Activated naive CD4-positive, alpha-beta T cell treated with anti-CD3 and anti-CD28 coated beads, Interleukin-2, amount 10 ng/mL, durations not matched to agents 7 days and 5 days (primary cell): Measurements from ENCODE around the gene SPNS2.

Experiments
- CTCF ChIA-PET: fragments of 350-600 bp; sonication (Branson Sonifier 250); formaldehyde crosslinking; loops from one replicate; lab custom pipeline; 2021; ENCODE audit warnings: antibody characterized with exemption; lab: Charles Lee
- DNase-seq: peaks from one replicate; pipeline ENCODE4 v3.0.0-alpha.2; 2020
- H3K27ac Mint-ChIP-seq: one replicate; pipeline ENCODE4 v1.8.0; 2021; ENCODE audit warnings: mild to moderate bottlenecking, moderate library complexity, mixed read lengths
- H3K27me3 Mint-ChIP-seq: one replicate; pipeline ENCODE4 v1.8.0; 2021; ENCODE audit warnings: mild to moderate bottlenecking, mixed read lengths
- H3K36me3 Mint-ChIP-seq: one replicate; pipeline ENCODE4 v1.8.0; 2021; ENCODE audit warnings: mixed read lengths
- H3K4me1 Mint-ChIP-seq: one replicate; pipeline ENCODE4 v1.8.0; 2021; ENCODE audit warnings: mixed read lengths
- H3K4me3 Mint-ChIP-seq: one replicate; pipeline ENCODE4 v1.8.0; 2021; ENCODE audit warnings: mild to moderate bottlenecking, moderate library complexity, mixed read lengths
- H3K9me3 Mint-ChIP-seq: one replicate; pipeline ENCODE4 v1.8.0; 2021; ENCODE audit warnings: mixed read lengths

The SPNS2 gene

DNA sequence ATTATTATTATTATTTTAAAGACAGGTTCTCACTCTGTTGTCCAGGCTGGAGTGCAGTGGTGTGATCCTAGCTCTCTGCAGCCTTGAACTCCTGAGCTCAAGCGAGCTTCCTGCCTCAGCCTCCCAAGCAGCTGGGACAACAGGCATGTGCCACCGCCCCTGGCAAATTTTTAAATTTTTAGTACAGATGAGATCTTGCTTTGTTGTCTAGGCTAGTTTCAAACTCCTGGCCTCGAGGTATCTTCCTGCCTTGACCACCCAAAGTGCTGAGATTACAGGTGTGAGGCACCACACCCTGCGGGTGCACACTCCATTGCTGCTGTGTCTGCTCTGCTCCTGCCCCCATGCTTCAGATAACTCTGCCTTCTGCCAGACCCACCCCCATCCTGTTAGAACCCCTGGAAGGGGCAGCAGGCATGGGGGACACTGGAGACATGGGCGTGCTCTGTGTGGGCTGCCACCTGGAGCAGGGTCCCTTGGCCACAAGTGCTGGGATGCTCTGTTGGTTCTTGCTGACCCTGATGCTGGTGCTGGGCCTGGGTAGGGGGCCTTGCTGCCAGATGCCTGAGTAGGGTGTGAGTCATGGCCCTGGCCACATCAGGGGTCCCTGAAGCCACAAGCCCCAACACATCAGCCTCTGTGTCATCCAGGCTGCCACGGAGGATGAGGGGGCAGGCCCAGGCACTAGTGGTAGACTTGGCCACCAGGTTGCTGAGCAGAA is 59.1 kb downstream of the SPNS2 start:
- Mint-ChIP-seq H3K27ac (no peak overlapping the region), H3K4me3 (no peak overlapping the region), H3K27me3 (no peaks in the 10 kb centered on the region), H3K9me3 (no peaks in the 10 kb centered on the region), H3K36me3 (peaks cover 10% of the 10 kb centered on the region), H3K4me1 (peaks cover 52% of the 10 kb centered on the region)
- no peak for DNase-seq
- CTCF ChIA-PET: interaction anchor here (1.1 to 3.3 kb wide), 2 partner anchors 7 to 9 kb away, joined by 9 to 12 read pairs; no protein-coding TSS in a partner anchor

DNA sequence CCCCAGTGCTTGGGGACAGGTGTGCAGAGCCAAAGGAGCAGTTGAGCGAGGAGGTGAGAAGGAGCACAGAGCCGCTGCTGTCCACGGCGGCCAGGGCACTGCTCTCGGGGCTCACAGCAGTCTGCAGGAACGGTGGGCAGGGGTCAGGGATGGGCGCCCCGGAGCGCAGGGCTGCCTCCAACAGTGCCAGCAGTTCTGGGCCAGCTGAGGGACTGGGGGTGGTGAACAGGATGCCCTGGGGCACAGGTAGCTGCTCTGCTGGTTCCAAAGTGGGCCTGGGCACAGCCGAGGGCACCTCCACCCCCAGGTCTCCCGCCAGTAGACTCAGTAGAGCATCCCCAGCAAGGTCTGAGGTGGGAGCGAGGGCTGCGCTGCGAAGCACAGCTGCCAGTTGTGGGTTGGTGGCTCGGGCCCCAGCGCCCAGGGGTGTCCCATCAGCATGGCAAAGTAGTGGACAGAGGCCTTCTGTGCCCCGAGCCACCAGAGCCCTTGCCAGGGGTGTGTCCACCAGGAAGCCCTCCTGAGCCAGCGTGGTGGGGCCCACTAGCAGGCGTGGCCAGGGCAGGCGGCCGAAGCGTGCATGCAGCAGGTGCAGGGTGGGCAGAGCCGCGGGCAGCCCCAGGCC is 59.8 kb downstream of the SPNS2 start:
- H3K27ac Mint-ChIP-seq: no peak overlapping the region
- CTCF ChIA-PET: no interaction called here
- no peaks in the 10 kb centered on the region for H3K9me3 Mint-ChIP-seq
- H3K4me3 Mint-ChIP-seq: no peak overlapping the region
- peaks cover 10% of the 10 kb centered on the region for H3K36me3 Mint-ChIP-seq
- no peaks in the 10 kb centered on the region for H3K27me3 Mint-ChIP-seq
- DNase-seq: no peak
- peaks cover 59% of the 10 kb centered on the region for H3K4me1 Mint-ChIP-seq

DNA sequence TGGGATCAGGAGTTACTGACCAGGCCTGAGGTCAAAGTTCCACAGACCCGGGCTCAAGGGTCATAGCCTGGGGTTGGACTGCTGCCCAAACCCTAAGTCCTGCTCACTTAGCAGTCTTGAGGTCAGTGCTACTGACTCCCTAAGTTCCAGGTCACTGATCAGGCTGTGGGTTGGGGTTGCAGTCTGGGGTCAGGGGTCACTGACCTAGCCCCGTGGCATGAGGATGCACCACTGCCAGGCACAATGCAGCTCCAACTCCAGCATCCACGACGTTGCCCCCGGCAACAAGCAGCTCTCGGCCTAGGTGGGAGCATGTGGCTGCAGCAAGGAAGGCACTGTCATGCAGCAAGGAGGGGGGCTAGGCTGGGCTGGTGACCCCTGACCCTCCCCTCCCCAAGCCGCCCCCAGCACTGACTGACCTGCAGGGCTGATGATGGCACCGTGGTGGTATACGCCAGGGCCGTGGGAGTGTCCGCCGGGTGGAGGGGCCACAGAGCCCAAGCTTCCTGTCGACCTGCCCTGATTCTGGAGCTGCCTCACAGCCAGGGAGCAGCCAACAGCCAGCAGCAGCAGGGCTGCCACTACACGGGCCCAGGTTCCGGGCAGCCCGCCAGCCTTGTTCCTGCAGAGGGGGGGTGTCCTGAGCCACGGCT is 60.6 kb downstream of the SPNS2 start:
- no peak overlapping the region for H3K27ac Mint-ChIP-seq
- H3K36me3 Mint-ChIP-seq: peaks cover 3% of the 10 kb centered on the region
- no peak for DNase-seq
- no peaks in the 10 kb centered on the region for H3K9me3 Mint-ChIP-seq
- CTCF ChIA-PET: no interaction called here
- H3K4me3 Mint-ChIP-seq: no peak overlapping the region
- peaks cover 56% of the 10 kb centered on the region for H3K4me1 Mint-ChIP-seq
- no peaks in the 10 kb centered on the region for H3K27me3 Mint-ChIP-seq

DNA sequence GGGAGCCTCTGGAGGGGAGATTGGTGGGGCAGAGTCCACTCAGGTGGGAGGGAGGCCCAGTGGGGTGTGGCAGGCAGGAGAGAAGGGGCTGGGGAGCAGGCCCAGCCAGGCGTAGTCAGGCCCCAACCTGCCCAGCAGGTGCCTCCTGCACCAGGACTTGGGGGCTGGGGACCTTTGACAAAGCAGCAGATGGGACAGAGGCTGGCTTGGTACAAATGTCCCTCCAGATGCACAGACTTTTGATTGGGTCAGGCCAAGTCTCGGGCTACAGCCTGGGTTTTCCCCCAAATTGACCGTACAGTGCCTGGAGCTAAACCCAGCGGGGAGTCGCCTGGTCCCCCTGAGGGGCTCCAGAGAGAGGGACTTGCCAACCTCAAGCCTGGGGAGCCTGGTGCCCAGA is 61.3 kb downstream of the SPNS2 start:
- CTCF ChIA-PET: no interaction called here
- Mint-ChIP-seq H3K9me3 (no peaks in the 10 kb centered on the region), H3K36me3 (no peaks in the 10 kb centered on the region), H3K4me1 (peaks cover 50% of the 10 kb centered on the region), H3K4me3 (no peak overlapping the region), H3K27ac (no peak overlapping the region), H3K27me3 (no peaks in the 10 kb centered on the region)
- no peak for DNase-seq

DNA sequence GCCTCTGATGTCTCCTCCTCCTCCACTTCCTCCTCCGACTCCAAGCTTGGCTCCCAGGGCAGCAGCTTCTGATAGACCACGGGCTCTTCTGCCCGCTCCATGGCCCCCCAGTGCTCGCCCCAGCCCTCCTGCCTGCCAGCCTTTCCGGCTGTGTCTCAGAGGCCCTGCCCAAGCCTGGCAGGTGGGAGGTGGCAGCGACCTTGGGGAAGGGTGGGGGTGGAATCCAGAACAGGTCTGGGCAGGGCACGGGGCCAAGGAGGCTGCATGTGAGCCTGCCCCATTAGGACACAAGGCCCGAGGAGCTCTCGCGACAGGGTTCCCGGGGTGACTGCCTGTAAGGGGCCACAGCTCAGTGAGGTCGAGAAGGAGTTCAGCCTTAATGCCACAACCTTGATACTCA is 61.7 kb downstream of the SPNS2 start, which contains the start of gene GGT6:
TSS of gene GGT6 (minus strand) at position 157 of the 400 bp plus-strand sequence. CDS start at position 101, 56 bp downstream.
- Mint-ChIP-seq H3K27ac (no peak within 1 kb of the TSS), H3K4me3 (no peak within 1 kb of the TSS), H3K27me3 (no peaks in the 10 kb centered on the region), H3K9me3 (no peaks in the 10 kb centered on the region), H3K4me1 (peaks cover 49% of the 10 kb centered on the region), H3K36me3 (no peaks in the 10 kb centered on the region)
- DNase-seq: no peak
- CTCF ChIA-PET: no interaction called here

DNA sequence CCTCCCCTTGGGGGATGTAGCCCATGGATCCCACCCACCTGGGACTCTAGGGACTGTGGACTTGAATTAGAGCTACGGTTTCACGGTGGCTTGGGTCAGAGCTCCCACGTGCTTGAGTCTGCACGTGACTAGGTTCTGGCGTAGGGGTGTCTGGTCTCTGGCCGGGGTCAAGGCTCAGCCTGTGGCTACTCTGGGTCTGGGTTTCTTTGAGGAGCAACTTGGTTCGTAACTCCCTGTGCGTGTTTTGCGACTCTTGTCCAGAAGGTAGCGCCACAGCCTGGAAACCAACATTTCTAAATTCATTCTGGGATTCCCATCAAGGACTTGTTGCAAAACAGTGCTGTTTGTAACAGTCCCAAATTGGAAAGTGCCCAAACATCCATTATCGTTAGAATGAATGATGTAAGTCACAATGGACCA is 62.2 kb downstream of the SPNS2 start:
- DNase-seq: no peak
- Mint-ChIP-seq H3K36me3 (no peaks in the 10 kb centered on the region), H3K27me3 (peaks cover 4% of the 10 kb centered on the region), H3K4me1 (peaks cover 49% of the 10 kb centered on the region), H3K9me3 (no peaks in the 10 kb centered on the region), H3K4me3 (no peak overlapping the region), H3K27ac (no peak overlapping the region)
- CTCF ChIA-PET: no interaction called here

DNA sequence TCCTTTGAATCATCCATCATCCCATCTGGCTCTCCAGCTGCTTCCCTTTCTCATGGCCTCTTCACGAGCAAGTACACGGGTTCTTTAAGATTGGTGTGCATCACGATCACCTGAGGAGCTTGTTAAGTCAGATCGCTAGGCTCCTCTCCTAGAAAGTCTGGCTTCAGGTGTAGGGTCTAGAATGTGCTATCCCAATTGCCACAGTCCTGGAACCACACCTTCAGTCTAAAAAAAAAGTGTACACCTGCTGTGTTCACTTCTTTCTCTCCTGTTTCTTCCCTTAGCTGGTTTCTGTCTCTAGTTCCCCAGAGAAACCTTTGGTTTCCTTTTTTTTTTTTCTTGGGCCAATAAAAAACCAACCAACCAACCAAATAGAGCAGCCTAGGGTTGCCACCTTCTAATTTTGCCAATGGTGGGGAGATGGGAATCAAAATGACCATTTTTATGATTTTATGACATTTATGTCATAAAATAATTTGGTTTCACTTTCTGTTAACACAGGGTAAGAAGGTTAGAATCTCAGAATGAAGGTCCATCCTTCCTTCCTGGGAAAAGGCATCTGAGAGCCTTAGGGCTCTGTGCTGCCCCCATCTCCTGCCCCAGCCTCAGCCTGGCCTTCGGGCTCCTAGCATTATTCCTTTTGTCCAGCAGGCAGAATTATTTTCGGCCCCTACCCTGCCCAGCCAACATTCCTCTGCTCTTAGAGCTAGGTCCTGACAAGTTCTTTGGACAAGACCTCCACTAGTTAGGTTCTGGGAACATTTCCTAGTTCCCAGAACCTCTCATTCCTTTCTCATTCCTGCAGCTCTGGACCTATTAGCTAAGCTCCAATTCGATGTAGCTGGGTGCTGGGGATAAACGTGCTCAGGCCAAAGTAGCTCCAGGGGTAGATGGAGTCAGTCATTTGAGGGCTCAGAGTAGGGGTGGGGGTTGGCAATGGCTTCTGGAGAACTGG is 63.6 kb downstream of the SPNS2 start:
- H3K27ac Mint-ChIP-seq: peak overlapping the region; percentile 51
- DNase-seq: no peak
- no peaks in the 10 kb centered on the region for H3K9me3 Mint-ChIP-seq
- peak overlapping the region; percentile 1 for H3K4me3 Mint-ChIP-seq
- CTCF ChIA-PET: interaction anchor here (1.9 kb wide), 1 partner anchor 141 kb away, joined by 16 read pairs; no protein-coding TSS in a partner anchor
- H3K36me3 Mint-ChIP-seq: no peaks in the 10 kb centered on the region
- H3K27me3 Mint-ChIP-seq: peaks cover 8% of the 10 kb centered on the region
- peaks cover 42% of the 10 kb centered on the region for H3K4me1 Mint-ChIP-seq

DNA sequence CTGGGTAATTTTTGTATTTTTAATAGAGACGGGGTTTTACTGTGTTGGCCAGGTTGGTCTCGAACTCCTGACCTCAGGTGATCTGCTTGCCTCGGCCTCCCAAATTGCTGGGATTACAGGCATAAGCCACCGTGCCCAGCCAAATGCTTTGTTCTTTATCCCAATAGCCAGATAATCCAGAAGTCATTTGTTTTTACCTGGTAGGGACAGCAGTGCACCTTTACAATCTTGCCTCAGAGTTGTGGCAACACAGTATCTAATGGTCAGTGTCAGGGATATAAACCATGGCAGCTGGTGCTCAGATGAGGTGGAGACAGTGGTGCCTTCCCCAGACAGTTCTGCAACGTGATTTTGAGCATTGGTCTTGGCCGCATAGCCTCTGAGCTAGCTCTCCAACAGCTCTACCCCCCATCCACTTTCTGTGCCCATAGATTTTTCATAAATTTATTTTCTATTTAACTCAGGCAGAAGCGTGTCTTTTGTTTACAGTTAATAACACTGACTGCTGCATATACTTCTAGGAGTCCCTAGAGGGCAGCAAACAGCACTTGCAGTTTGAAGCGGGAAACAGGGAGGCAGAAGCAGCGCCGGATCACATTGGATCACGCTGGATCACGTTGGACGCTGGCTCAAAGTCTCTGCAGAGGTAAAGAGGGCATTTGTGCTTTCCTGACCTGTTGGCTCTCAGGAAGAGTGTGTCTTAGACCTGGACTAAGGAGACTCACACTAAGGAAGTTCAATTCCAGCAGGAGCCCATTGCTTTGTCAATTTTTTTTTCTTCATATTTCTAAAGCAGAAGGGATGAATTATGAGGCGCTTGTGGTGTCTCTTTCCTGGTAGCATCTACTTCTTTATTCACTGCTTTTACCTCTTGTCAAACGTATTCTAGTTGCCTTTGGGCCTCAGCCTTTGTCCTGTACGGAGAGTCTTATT is 66.8 kb downstream of the SPNS2 start:
- peak; percentile 73 for DNase-seq
- Mint-ChIP-seq H3K36me3 (no peaks in the 10 kb centered on the region), H3K4me3 (no peak overlapping the region), H3K27ac (peak overlapping the region; percentile 25), H3K27me3 (peaks cover 11% of the 10 kb centered on the region), H3K4me1 (peaks cover 39% of the 10 kb centered on the region), H3K9me3 (no peaks in the 10 kb centered on the region)
- CTCF ChIA-PET: interaction anchor here (0.8 to 4.4 kb wide), 11 partner anchors 10 to 340 kb away, joined by 3 to 43 read pairs (median 7); partner anchors contain the start of genes CHRNE, MYBBP1A and SPNS3

DNA sequence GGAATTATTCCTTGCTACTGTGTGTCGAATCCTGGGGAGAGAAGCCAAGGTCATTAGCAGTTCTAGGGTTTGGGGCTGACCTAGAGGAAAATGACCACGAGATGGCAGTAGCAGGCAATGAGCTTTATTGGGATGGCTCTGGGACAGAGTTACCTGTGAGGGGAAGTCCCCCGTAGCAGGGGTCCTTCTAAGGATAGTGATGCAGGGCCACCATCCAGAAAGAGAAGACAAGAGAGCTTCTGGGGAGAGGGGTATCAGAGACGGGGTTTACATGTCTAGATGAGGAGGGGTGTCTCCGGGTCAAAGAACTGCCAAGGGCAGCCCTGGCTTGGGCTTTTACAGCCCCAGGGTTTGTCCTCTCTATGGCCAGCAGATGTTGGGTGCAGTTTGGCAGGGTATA is 68.1 kb downstream of the SPNS2 start:
- H3K9me3 Mint-ChIP-seq: no peaks in the 10 kb centered on the region
- CTCF ChIA-PET: interaction anchor here (0.6 to 4.4 kb wide), 25 partner anchors 10 to 338 kb away, joined by 3 to 43 read pairs (median 4); partner anchors contain the start of genes ALOX15, CHRNE, MYBBP1A and SPNS2
- H3K4me3 Mint-ChIP-seq: no peak overlapping the region

DNA sequence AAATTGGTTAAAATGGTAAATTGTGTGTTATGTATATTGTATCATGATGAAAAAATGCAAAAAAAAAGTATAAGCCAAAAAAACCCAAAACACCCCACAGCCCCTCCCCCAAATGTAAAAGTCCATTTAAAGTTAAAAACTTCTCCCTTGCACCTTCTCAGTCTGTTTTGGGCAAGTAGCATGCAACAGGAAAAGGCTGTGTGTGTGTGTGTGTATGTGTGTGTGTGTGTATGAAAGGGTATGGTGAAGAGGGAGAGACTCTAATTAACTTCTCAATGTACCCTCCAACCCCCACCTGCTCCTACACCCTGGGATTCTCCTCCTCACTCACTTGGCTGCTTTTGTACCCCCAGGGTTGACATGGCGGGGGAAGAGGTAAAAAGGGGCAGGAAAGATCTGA is 70.9 kb downstream of the SPNS2 start:
- CTCF ChIA-PET: interaction anchor here (0.6 to 1.4 kb wide), 3 partner anchors 56 to 171 kb away, joined by 3 read pairs; no protein-coding TSS in a partner anchor
- H3K27ac Mint-ChIP-seq: no peak overlapping the region

More for the DNA sequence above, 68.1 kb downstream of the SPNS2 start:
- Mint-ChIP-seq H3K4me1 (peaks cover 30% of the 10 kb centered on the region), H3K27me3 (peaks cover 11% of the 10 kb centered on the region), H3K27ac (no peak overlapping the region), H3K36me3 (no peaks in the 10 kb centered on the region)
- DNase-seq: peak; percentile 70

DNA sequence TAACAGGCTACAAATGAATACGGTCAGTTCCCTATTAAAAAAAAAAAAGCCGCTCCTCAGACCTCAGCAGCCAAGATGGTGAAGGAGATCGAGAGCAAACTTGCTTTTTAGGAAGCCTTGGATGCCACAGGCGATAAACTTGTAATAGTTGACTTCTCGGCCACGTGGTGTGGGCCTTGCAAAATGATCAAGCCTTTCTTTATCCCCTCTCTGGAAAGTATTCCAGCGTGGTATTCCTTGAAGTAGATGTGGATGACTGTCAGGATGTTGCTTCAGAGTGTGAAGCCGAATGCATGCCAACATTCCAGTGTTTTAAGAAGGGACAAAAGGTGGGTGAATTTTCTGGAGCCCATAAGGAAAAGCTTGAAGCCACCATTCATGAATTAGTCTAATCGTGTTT is 73.5 kb downstream of the SPNS2 start:
- H3K9me3 Mint-ChIP-seq: no peaks in the 10 kb centered on the region
- no peak overlapping the region for H3K4me3 Mint-ChIP-seq
- peaks cover 22% of the 10 kb centered on the region for H3K27me3 Mint-ChIP-seq
- H3K36me3 Mint-ChIP-seq: no peaks in the 10 kb centered on the region
- CTCF ChIA-PET: interaction anchor here (0.6 to 0.8 kb wide), 2 partner anchors 38 to 44 kb away, joined by 3 read pairs; no protein-coding TSS in a partner anchor
- no peak overlapping the region for H3K27ac Mint-ChIP-seq
- H3K4me1 Mint-ChIP-seq: peaks cover 11% of the 10 kb centered on the region
- no peak for DNase-seq

More for the DNA sequence above, 70.9 kb downstream of the SPNS2 start:
- peaks cover 19% of the 10 kb centered on the region for H3K4me1 Mint-ChIP-seq
- H3K36me3 Mint-ChIP-seq: no peaks in the 10 kb centered on the region
- DNase-seq: no peak
- no peaks in the 10 kb centered on the region for H3K9me3 Mint-ChIP-seq
- H3K4me3 Mint-ChIP-seq: no peak overlapping the region
- peaks cover 17% of the 10 kb centered on the region for H3K27me3 Mint-ChIP-seq

DNA sequence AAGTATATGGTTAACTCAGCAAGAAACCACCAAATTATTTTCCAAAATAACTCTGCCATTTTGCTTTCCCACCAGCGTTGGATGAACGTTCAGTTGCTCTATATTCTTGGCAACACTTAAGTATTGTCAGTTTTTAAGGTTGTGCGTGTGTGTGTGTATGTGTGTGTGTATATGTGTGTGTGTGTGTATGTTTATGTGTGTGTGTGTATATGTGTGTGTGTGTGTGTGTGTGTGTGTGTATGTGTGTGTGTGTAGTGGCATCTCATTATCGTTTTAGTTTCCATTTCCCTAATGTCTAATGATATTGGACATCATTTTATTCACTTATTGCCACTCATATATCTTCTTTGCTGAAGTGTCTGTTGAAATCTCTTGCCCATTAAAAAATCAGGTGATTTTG is 74.4 kb downstream of the SPNS2 start:
- Mint-ChIP-seq H3K36me3 (no peaks in the 10 kb centered on the region), H3K9me3 (no peaks in the 10 kb centered on the region), H3K4me3 (no peak overlapping the region), H3K4me1 (peaks cover 11% of the 10 kb centered on the region), H3K27me3 (peaks cover 27% of the 10 kb centered on the region), H3K27ac (no peak overlapping the region)
- CTCF ChIA-PET: no interaction called here
- no peak for DNase-seq
